ENCODE results near the gene PIK3R5. TPM values are rescaled to one million over a fixed set of nuclear protein-coding genes. Genes with fewer than 3 reads are reported as not detected.

PIK3R5 gene
- polyA plus RNA-seq, 1 donor, result 1.3 TPM

- DNase-seq (ENCODE audit: low read depth), result no peak
Measured at GRCh38 chr17:8953156-8953885, 12.2 kb downstream of the PIK3R5 start.

GRCh38 chr17:8952191-8952590 lies 13.3 kb downstream of the PIK3R5 start:
- DNase-seq (ENCODE audit: low read depth), result no peak

GRCh38 chr17:8951206-8951605 lies 14.3 kb downstream of the PIK3R5 start:
- DNase-seq (ENCODE audit: low read depth), result no peak

GRCh38 chr17:8949061-8949661 lies 16.3 kb downstream of the PIK3R5 start:
- DNase-seq (ENCODE audit: low read depth), result no peak

GRCh38 chr17:8948462-8948861 lies 17.0 kb downstream of the PIK3R5 start:
- DNase-seq (ENCODE audit: low read depth), result no peak

GRCh38 chr17:8947201-8947600 lies 18.3 kb downstream of the PIK3R5 start:
- no peak for DNase-seq (ENCODE audit: low read depth)

GRCh38 chr17:8946476-8946875 lies 19.0 kb downstream of the PIK3R5 start:
- no peak for DNase-seq (ENCODE audit: low read depth)

GRCh38 chr17:8946071-8946470 lies 19.4 kb downstream of the PIK3R5 start:
- no peak for DNase-seq (ENCODE audit: low read depth)

- no peak for DNase-seq (ENCODE audit: low read depth)
Measured at GRCh38 chr17:8944748-8945147, 20.8 kb downstream of the PIK3R5 start.

GRCh38 chr17:8944083-8944482 lies 21.4 kb downstream of the PIK3R5 start:
- DNase-seq (ENCODE audit: low read depth), result no peak

- no peak for DNase-seq (ENCODE audit: low read depth)
Measured at GRCh38 chr17:8941980-8942622, 23.4 kb downstream of the PIK3R5 start.

- DNase-seq (ENCODE audit: low read depth), result no peak
Measured at GRCh38 chr17:8941520-8941919, 24.0 kb downstream of the PIK3R5 start.

GRCh38 chr17:8940866-8941471 lies 24.5 kb downstream of the PIK3R5 start:
- no peak for DNase-seq (ENCODE audit: low read depth)

GRCh38 chr17:8939496-8940334 lies 25.8 kb downstream of the PIK3R5 start:
- no peak for DNase-seq (ENCODE audit: low read depth)

GRCh38 chr17:8938933-8939332 lies 26.6 kb downstream of the PIK3R5 start:
- no peak for DNase-seq (ENCODE audit: low read depth)

- DNase-seq (ENCODE audit: low read depth), result no peak
Measured at GRCh38 chr17:8935191-8935590, 30.3 kb downstream of the PIK3R5 start.

- no peak for DNase-seq (ENCODE audit: low read depth)
Measured at GRCh38 chr17:8934346-8934745, 31.2 kb downstream of the PIK3R5 start.

- DNase-seq (ENCODE audit: low read depth), result no peak
Measured at GRCh38 chr17:8930649-8931048, 34.9 kb downstream of the PIK3R5 start.

GRCh38 chr17:8928347-8928746 lies 37.2 kb downstream of the PIK3R5 start:
- no peak for DNase-seq (ENCODE audit: low read depth)

GRCh38 chr17:8927395-8927794 lies 38.1 kb downstream of the PIK3R5 start:
- DNase-seq (ENCODE audit: low read depth), result no peak

GRCh38 chr17:8925808-8926207 lies 39.7 kb downstream of the PIK3R5 start:
- DNase-seq (ENCODE audit: low read depth), result no peak

GRCh38 chr17:8925141-8925540 lies 40.4 kb downstream of the PIK3R5 start:
- no peak for DNase-seq (ENCODE audit: low read depth)
